Right atrium auricular region (tissue), 2 donors: ENCODE data around the gene SIX6. TPM values are rescaled to one million over a fixed set of nuclear protein-coding genes. Genes with fewer than 3 reads are reported as not detected.

Source experiments
- DNase-seq: peaks from one replicate; pipeline ENCODE4 v3.0.0-alpha.2; 2019; ENCODE audit warnings: low spot score
- H3K27ac ChIP-seq, 2 donors: fragments of 200-600 bp; sonication (generic); 1 replicate in 1 of 2; 2 replicates in 1 of 2; pipeline ENCODE4 v1.5.1; 2016 to 2019
- H3K27me3 ChIP-seq, 2 donors: fragments of 200-600 bp; sonication (generic); one replicate each; pipeline versions ENCODE4 v1.5.1 to v1.6.0; 2017 to 2019
- H3K36me3 ChIP-seq: fragments of 200-600 bp; sonication (generic); one replicate; pipeline ENCODE4 v1.5.1; 2016
- H3K4me1 ChIP-seq, 2 donors: fragments of 200-600 bp; sonication (generic); one replicate each; pipeline versions ENCODE4 v1.5.1 to v1.6.0; 2017 to 2019
- H3K4me3 ChIP-seq, 2 donors: fragments of 200-600 bp; sonication (generic); 1 replicate in 1 of 2; 2 replicates in 1 of 2; pipeline ENCODE4 v1.5.1; 2017 to 2019; ENCODE audit warnings: mild to moderate bottlenecking in 1 of 2, moderate library complexity in 1 of 2
- H3K9me3 ChIP-seq, 2 donors: fragments of 200-600 bp; sonication (generic); one replicate each; pipeline ENCODE4 v1.5.1; 2019
- total RNA-seq, 2 donors: library from RNA; depleted of rRNA; stranded (reverse); fragments of >200 nt; gene quantifications; one replicate each; pipeline ENCODE4 v1.1.0, GENCODE V29; 2016
- TF ChIP-seq, protein P1 (sequence below), 2 donors: fragments of 200-600 bp; sonication (generic); IDR thresholded peaks; one replicate each; pipeline ENCODE4 v1.5.1; 2019; ENCODE audit warnings: antibody characterized with exemption in 2 of 2

The SIX6 gene
- total RNA-seq, 2 donors from 2014 or later: not detected

DNA sequence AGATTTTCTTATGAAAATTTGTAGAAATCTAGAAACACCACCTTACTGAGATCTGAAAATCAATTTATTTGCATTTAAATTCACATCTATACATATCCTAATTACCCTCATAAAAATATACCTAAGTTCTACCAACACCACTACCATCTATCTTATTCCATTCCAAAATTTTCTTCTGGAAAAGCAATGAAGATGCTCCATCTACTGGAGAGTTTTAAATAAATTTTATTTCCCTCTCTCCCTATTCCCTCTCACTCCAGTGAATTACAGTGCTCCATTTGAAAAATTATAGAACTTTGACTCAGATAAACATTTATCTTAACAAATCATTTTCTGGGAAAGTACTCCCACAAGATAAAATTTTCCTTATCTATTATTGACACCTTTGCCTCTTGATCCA lies 20.8 kb upstream of the SIX6 start:
- H3K27ac ChIP-seq: no peak overlapping the region
- H3K4me1 ChIP-seq: peaks cover 0 to 11% of the 10 kb centered on the region in 2 donors
- H3K9me3 ChIP-seq: peaks cover 0 to 6% of the 10 kb centered on the region in 2 donors
- H3K4me3 ChIP-seq: no peak overlapping the region
- DNase-seq: no peak
- H3K36me3 ChIP-seq: no peaks in the 10 kb centered on the region
- TF ChIP-seq, protein P1, sequence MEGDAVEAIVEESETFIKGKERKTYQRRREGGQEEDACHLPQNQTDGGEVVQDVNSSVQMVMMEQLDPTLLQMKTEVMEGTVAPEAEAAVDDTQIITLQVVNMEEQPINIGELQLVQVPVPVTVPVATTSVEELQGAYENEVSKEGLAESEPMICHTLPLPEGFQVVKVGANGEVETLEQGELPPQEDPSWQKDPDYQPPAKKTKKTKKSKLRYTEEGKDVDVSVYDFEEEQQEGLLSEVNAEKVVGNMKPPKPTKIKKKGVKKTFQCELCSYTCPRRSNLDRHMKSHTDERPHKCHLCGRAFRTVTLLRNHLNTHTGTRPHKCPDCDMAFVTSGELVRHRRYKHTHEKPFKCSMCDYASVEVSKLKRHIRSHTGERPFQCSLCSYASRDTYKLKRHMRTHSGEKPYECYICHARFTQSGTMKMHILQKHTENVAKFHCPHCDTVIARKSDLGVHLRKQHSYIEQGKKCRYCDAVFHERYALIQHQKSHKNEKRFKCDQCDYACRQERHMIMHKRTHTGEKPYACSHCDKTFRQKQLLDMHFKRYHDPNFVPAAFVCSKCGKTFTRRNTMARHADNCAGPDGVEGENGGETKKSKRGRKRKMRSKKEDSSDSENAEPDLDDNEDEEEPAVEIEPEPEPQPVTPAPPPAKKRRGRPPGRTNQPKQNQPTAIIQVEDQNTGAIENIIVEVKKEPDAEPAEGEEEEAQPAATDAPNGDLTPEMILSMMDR (IDR thresholded peaks at IDR 0.05): peak in 1 of 2 donors; percentile 34
- H3K27me3 ChIP-seq: peaks cover 14 to 29% of the 10 kb centered on the region in 2 donors

DNA sequence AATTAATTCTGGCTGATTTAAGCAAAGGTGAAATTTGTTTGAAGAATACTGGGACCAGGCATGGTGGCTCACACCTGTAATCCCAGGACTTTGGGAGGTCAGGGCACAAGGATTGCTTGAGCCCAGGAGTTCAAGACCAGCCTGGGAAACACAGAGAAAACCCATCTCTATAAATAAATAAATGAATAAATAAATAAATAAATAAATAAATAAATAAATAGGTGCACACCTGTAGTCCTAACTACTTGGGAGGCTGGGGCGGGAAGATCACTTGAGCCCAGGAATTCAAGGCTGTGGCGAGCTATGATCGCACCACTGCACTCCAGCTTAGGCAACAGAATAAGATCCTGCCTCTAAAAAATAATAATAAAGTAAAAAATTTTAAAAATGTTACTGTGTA lies 18.7 kb upstream of the SIX6 start:
- TF ChIP-seq, protein P1 (IDR thresholded peaks at IDR 0.05): no peak
- peaks cover 9 to 20% of the 10 kb centered on the region in 2 donors for H3K27me3 ChIP-seq

DNA sequence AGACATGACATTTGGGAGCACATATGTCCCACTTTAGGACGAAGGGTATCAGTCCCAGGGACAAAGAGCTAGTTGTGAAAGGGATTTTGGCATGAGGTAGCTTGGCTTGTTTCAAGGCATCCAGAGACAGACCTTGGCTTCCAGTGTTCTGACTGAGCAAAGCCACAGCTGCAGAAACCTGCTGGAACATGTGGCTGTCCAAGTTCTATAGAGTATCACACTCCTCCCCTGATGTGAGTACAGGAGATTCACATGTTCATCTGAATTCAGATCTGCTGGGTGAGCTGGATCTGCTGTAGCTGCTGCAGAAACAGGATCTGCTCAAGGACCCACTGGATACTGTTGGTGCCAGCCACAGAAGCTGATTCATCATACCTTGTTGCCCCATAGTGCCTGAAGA lies 13.0 kb upstream of the SIX6 start:
- TF ChIP-seq, protein P1 (IDR thresholded peaks at IDR 0.05): no peak
- no peak for DNase-seq
- Histone ChIP-seq H3K27me3 (no peaks in the 10 kb centered on the region), H3K4me3 (no peak overlapping the region), H3K4me1 (no peaks in the 10 kb centered on the region), H3K9me3 (no peaks in the 10 kb centered on the region), H3K27ac (no peak overlapping the region), H3K36me3 (no peaks in the 10 kb centered on the region)

More for the DNA sequence above, 18.7 kb upstream of the SIX6 start:
- peaks cover 0 to 2% of the 10 kb centered on the region in 2 donors for H3K9me3 ChIP-seq
- no peaks in the 10 kb centered on the region for H3K36me3 ChIP-seq
- no peak overlapping the region for H3K4me3 ChIP-seq
- no peak overlapping the region for H3K27ac ChIP-seq
- no peak for DNase-seq
- H3K4me1 ChIP-seq: peaks cover 0 to 11% of the 10 kb centered on the region in 2 donors

DNA sequence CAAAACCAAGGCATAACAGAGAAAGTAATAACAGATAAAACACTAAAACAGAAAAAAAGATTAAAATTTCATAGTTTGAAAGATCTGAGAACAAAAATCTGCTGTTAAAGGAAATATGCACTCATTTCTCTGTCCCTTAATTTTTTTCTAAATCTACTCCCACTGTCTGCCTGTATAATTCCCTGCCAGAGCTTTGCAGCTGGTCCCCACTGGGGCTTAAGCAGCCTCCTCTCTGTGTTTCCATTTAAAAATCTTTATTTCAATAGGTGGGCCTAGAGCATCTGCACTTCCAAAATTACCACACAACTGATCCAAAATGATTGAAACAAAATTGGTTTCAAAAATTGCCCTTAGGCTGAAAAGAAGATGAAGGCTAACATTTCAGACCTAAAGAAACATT lies 6.4 kb upstream of the SIX6 start:
- Histone ChIP-seq H3K27ac (no peak overlapping the region), H3K36me3 (no peaks in the 10 kb centered on the region), H3K27me3 (peaks cover 14 to 18% of the 10 kb centered on the region in 2 donors), H3K9me3 (no peaks in the 10 kb centered on the region), H3K4me3 (no peak overlapping the region), H3K4me1 (peaks cover 0 to 6% of the 10 kb centered on the region in 2 donors)
- no peak for DNase-seq
- TF ChIP-seq, protein P1 (IDR thresholded peaks at IDR 0.05): no peak

DNA sequence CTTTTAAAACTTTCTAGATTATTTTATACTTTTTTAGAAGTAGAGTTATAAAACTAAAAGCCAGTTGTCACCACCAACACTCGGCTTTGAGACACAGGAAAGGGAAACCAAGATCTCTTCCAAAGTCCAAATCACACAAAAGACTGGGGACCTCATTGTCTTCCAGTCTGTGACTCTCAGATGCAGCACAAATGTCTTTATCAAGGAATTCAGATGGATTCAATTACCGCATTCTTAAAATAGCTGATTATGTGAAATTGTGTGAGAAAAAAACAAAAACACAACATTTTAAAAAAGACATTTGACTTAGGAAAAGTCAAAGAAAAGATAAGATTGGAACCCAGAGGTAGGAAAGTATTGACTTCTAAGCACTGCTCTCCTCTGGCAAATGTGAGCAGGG lies 3.5 kb upstream of the SIX6 start:
- no peaks in the 10 kb centered on the region for H3K9me3 ChIP-seq
- H3K36me3 ChIP-seq: no peaks in the 10 kb centered on the region
- H3K27ac ChIP-seq: no peak overlapping the region
- TF ChIP-seq, protein P1 (IDR thresholded peaks at IDR 0.05): no peak
- peaks cover 0 to 26% of the 10 kb centered on the region in 2 donors for H3K4me1 ChIP-seq
- DNase-seq: no peak
- H3K4me3 ChIP-seq: no peak overlapping the region
- H3K27me3 ChIP-seq: peaks cover 42% of the 10 kb centered on the region in 2 donors

DNA sequence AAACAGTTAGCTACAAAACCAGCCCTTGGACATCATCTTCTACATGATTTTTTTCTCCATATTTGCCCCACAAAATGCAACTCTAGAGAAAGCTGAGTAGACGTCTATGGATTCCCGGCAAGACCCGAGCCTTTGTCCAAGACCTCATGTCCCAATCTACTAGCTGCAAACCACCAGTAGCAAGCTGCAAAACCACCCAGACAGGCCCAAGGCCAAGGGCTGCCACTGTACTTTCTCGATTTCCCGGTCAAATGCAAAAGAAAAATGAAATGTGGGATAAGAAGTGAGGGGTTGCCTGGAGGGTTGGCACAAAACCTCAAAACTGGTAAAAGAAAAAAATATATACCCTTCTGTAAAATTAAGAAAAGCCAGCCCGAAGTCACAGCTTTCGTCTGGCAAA lies 2.9 kb upstream of the SIX6 start:
- Histone ChIP-seq H3K4me1 (peaks cover 0 to 31% of the 10 kb centered on the region in 2 donors), H3K27me3 (peaks cover 48% of the 10 kb centered on the region in 2 donors), H3K9me3 (no peaks in the 10 kb centered on the region), H3K4me3 (no peak overlapping the region), H3K36me3 (no peaks in the 10 kb centered on the region), H3K27ac (no peak overlapping the region)
- no peak for DNase-seq
- TF ChIP-seq, protein P1 (IDR thresholded peaks at IDR 0.05): no peak
